Measurements from ENCODE around the gene HOXA6.

HOXA6 gene

GRCh38 chr7:27173956-27174873 lies 26.6 kb upstream of the HOXA6 start, which contains the start of gene HOXA10:
Gene HOXA10 (minus strand): TSS chr7:27174320. CDS start chr7:27174306, 14 bp downstream.
- in situ Hi-C loops (cut with MboI; ENCODE audit: low sequenced_read_pairs): no loop called here

- in situ Hi-C loops (cut with MboI; ENCODE audit: low sequenced_read_pairs): no loop called here
Measured at GRCh38 chr7:27173511-27173955, 26.0 kb upstream of the HOXA6 start.

GRCh38 chr7:27172823-27173510 lies 25.4 kb upstream of the HOXA6 start:
- in situ Hi-C loops (cut with MboI; ENCODE audit: low sequenced_read_pairs): no loop called here

DNA sequence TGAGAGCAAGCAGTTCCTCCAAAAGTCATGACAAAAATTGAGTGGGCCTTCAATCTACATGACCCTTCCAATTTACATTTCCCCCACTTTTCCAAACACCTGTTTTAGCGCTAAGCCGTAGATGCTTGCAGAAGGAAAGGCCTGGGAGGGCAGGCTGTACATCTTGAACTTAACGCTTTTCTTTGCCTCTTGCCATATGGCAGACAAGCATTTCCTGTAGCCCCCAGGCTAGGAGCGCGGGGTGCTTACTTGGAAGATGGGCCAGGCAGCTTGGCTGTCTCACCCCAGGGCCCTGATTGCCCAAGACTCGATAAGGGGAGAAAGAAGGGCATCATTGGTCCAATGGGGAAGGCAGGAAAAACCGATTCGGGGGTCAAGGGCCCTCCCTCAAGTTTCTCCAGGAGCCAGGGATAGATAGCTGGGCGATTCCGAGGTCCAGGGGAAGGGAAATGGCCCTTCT lies 24.8 kb upstream of the HOXA6 start:
- in situ Hi-C loops (cut with MboI; ENCODE audit: low sequenced_read_pairs): no loop called here

DNA sequence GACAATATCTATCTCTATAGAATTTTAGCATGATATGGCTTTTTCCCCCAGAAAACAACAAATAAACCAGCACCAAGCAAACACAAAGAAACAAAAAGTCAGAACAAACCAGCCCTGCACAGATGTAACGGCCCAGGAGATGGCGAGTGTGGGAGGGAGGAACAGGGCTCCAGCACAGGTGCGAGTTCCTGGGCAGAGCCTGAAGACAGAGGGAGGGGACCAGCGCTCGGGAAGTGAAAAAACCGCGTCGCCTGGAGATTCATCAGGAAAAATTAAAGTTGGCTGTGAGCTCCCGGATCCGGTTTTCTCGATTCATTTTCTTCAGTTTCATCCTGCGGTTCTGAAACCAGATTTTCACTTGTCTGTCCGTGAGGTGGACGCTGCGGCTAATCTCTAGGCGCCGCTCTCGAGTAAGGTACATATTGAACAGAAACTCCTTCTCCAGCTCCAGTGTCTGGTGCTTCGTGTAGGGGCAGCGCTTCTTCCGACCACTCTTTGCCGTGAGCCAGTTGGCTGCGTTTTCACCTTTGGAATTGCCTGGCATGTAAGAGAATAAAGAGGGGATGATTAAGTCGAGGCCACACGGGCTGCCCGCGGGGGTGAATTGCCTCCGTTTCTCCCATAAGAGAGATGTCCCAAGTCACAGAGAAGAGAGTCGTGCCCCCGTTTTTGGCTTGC lies 24.2 kb upstream of the HOXA6 start:
- in situ Hi-C loops (cut with MboI; ENCODE audit: low sequenced_read_pairs): no loop called here

DNA sequence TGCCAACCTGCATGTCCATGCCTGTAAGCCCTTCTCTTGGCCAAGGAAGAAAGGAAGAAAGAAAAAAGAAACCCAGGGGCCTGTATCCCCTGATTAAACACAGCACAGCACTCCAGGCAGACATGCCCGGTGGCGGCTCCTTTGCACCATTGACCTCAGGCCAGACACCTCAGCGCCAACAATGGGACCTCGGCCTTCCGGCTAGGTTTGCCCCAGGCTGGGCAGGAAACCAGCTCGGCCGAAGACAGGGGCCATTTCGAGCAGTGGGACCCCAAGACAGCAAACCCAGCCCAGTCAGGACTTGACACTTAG lies 23.7 kb upstream of the HOXA6 start:
- in situ Hi-C loops (cut with MboI; ENCODE audit: low sequenced_read_pairs): no loop called here

DNA sequence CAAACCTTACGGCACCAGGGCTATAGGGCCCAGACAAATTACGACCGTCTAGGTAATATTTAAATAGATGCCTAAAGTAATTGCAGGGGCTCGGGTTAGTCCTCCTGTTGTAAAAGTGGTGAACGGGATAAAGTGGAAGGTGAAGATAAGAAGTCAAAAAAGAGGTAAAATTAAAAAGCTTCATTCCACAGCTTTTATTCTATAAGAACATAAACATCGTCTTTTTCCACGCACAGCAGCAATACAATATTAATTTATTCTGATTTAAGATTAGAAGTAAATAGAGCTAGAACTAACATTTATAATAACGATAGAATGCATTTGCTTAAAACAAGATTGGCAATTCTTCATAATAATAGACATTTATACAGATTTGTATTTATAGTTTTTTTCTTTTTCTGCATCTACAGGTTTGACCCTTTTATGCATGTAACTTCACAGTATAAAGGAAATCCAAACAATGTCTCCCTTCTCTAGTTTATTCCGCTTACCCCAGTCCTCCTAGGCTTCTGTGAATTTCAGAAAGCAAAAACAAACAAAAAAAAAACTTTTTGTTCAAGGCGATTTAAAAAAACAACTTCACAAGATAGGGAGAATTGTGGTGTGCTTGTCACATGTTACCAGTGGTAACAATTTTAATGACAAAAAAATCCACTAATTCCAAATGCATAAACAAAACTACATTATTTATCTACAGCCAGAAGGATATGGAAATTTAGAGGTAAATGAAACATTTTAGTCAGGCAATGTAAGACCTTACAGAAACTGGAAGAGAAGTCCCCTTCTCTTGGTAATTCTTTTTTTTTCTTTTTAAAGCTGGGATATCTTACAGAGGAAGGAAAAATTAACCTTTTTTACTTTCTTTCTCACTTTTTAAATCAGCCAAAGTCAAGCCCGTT lies 23.1 kb upstream of the HOXA6 start:
- in situ Hi-C loops (cut with MboI; ENCODE audit: low sequenced_read_pairs): no loop called here

DNA sequence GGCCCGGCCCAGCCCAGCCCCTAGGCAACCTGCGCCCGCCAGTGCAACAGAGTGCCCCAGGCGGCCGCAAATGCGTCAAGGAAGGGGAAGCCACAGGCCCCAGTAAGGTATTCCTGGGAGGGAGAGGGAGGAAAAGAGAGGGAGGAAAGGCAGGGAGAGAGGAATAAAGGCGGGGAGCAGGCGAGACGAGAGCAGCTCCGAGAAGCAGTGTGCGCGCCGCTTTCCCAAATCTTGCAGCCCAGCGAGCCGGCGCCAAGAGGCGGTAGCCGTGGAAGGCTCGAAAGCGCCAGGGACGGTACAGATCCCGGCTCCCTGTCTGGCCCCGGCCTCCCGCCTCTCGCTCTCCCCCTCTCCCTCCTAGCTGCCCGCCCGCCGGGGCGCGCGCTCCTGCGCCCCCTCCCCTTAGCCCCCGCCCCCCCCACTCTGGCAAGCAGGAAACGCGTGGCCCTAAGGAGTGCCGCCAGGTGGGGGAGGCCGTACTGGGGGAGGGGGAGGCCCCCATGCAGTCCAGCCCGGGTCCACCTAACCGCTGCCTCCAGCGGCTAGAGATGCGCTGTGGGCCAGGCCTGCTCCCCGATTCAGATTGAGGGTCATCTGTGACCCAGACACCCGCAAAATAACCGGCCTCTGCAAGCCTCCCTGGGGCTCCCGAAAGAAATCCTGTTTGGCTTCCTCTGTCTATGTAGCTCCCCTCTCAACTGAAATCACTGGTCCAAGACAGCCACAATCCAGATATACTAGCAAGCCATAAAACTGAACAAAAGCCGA lies 22.3 kb upstream of the HOXA6 start:
- in situ Hi-C loops (cut with MboI; ENCODE audit: low sequenced_read_pairs): no loop called here

DNA sequence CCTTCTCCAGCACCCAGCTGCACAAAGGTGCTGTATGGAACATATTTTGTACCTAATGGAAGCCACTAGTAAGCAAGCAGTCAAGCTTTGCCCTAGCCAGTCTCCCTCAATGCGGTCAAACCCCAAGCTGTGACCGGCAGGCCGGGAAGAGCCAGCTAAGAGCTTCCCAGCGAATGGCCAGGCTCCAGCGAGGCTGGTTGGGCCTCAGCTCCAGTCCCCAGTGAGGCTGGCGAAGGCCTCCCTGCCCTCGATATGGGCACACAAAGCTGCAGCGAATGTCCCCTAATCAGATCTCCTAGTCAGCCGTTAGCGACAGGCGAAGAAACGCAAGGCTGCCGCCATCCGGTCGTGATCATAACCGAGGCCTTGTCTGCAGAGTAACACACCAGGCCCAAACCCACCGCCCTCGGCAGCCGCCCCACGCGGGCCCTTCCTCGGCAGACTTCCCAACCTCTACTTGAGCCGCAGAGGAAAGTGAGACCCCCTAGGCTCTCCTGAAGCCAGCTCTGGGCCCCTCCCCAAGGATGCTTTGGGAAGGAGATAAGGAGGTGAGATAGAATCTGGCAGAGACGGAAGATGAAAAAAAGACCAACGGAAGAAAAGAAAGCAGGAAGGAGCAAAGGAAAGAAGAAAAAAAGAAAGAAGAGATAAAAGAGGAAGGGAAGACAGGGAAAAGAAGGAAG lies 20.8 kb upstream of the HOXA6 start:
- in situ Hi-C loops (cut with MboI; ENCODE audit: low sequenced_read_pairs): no loop called here

DNA sequence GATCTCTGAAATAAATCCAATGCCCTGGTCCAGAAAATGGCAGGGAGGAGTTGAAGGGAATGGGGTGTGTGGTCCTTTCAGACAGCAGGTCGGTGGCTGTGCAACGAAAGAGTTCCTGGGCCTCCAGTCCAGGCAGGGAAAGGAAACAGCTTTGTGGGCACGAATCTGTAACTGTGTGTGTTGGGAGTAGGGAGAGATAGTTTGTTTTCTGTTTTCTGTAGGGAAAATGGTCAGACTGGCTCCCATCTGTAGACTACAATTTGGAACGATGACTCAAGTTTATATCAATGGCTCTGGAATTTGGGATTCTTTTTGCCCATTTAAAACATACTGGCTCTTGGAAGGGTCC lies 20.3 kb upstream of the HOXA6 start:
- in situ Hi-C loops (cut with MboI; ENCODE audit: low sequenced_read_pairs): no loop called here

GRCh38 chr7:27166531-27167505 lies 19.2 kb upstream of the HOXA6 start:
- in situ Hi-C loops (cut with MboI; ENCODE audit: low sequenced_read_pairs): no loop called here

GRCh38 chr7:27165996-27166530 lies 18.5 kb upstream of the HOXA6 start:
- in situ Hi-C loops (cut with MboI; ENCODE audit: low sequenced_read_pairs): no loop called here

DNA sequence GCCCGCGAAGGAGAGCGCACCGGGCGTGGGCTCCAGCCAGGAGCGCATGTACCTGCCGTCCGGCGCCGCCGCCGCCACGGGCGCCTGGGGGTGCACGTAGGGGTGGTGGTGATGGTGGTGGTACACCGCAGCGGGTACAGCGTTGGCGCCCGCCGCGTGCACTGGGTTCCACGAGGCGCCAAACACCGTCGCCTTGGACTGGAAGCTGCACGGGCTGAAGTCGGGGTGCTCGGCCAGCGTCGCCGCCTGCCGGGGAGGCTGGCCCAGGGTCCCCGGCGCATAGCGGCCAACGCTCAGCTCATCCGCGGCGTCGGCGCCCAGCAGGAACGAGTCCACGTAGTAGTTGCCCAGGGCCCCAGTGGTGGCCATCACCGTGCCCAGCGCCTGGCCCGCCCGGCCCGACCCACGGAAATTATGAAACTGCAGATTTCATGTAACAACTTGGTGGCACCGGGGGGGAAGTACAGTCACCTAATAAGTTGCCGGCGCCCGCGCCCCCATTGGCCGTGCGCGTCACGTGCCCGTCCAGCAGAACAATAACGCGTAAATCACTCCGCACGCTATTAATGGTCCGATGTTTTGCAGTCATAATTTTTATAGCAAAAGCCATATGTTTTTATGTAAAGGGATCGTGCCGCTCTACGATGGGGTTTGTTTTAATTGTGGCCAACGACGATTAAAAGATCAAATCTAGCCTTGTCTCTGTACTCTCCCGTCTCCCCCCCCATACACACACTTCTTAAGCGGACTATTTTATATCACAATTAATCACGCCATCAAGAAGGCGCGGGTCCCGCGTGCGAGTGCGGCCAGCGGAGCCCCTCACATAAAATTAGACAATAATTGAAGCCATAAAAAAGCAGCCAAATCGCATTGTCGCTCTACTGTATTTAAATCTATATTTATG lies 17.8 kb upstream of the HOXA6 start, which contains the start of gene HOXA9:
Gene HOXA9 (minus strand): TSS at position 449 of the 907 bp plus-strand sequence. CDS start 80 bp downstream, at position 369.
- in situ Hi-C loops (cut with MboI; ENCODE audit: low sequenced_read_pairs): no loop called here

DNA sequence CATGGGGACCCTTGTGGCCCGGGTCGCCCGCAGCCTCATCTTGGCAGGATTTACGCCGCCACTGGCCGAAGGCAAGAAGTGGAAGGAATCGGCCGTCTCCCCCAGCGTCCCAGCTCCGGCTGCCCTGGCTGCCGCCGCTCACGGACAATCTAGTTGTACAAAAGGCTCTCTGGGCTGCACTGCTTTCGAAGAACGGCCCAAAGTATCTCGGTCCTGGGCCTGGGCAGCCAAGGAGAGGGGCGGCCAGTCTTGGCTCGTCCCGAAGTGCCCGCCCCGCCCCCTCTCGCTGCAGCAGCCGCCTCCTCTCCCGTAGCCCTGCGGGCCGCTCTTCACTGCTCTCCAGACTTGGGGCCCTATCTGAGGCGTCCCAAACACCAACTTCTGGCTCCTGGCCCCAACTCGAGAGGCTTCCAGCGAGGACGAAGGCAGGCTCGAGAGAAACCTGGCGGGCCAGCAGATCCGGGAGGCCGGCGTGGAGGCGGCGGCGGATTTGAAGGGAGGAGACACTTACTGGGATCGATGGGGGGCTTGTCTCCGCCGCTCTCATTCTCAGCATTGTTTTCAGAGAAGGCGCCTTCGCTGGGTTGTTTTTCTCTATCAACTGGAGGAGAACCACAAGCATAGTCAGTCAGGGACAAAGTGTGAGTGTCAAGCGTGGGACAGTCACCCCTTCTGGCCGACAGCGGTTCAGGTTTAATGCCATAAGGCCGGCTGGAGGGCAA lies 17.0 kb upstream of the HOXA6 start:
- in situ Hi-C loops (cut with MboI; ENCODE audit: low sequenced_read_pairs): no loop called here

DNA sequence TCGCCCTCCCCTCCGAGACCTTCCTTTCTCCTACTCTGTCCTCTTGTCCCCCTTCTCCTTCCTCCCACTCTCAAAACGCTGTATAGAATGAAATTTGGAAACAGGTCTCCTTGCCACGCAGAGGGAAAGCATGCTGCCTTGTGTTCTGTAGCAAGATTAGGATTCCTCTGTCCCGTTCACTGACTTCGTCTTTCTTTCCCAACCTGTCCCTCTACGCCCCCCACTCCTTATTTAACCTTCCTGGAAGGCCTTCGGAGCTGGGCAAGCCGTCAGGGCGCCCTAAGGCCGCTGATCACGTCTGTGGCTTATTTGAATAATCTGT lies 16.4 kb upstream of the HOXA6 start:
- in situ Hi-C loops (cut with MboI; ENCODE audit: low sequenced_read_pairs): no loop called here

Measured in hTERT RPE-1 (cell line).